DMS 273 treated with DMSO at 0.1 percent for 48 hours (cell line): ENCODE results near the gene ZFYVE21.

Experiments
- DNase-seq: peaks from one replicate; lab custom pipeline; 2025; lab: John Stamatoyannopoulos, UW

The ZFYVE21 gene

GRCh38 chr14:103737432-103738045 lies 21.9 kb downstream of the ZFYVE21 start:
- no peak for DNase-seq

GRCh38 chr14:103738166-103738565 lies 22.6 kb downstream of the ZFYVE21 start:
- no peak for DNase-seq

- DNase-seq, result no peak
Observed at GRCh38 chr14:103738701-103739451, 23.3 kb downstream of the ZFYVE21 start.

- no peak for DNase-seq
Observed at GRCh38 chr14:103739466-103739792, 23.8 kb downstream of the ZFYVE21 start.

GRCh38 chr14:103739793-103740501 lies 24.3 kb downstream of the ZFYVE21 start:
- no peak for DNase-seq

GRCh38 chr14:103740991-103741689 lies 25.5 kb downstream of the ZFYVE21 start:
- no peak for DNase-seq

GRCh38 chr14:103741876-103742275 lies 26.3 kb downstream of the ZFYVE21 start:
- DNase-seq, result no peak

- no peak for DNase-seq
Observed at GRCh38 chr14:103742499-103743255, 27.1 kb downstream of the ZFYVE21 start.

- DNase-seq, result no peak
Observed at GRCh38 chr14:103743691-103744090, 28.1 kb downstream of the ZFYVE21 start.

GRCh38 chr14:103744621-103745395 lies 29.2 kb downstream of the ZFYVE21 start:
- DNase-seq, result no peak

- DNase-seq, result no peak
Observed at GRCh38 chr14:103745424-103745823, 29.8 kb downstream of the ZFYVE21 start.

- no peak for DNase-seq
Observed at GRCh38 chr14:103746701-103747100, 31.1 kb downstream of the ZFYVE21 start.

- no peak for DNase-seq
Observed at GRCh38 chr14:103748534-103748857, 32.9 kb downstream of the ZFYVE21 start.

GRCh38 chr14:103749452-103749851 lies 33.8 kb downstream of the ZFYVE21 start:
- no peak for DNase-seq

- DNase-seq, result no peak
Observed at GRCh38 chr14:103749860-103750259, 34.2 kb downstream of the ZFYVE21 start.

GRCh38 chr14:103753774-103754173 lies 38.2 kb downstream of the ZFYVE21 start:
- no peak for DNase-seq

GRCh38 chr14:103755060-103755459 lies 39.5 kb downstream of the ZFYVE21 start:
- DNase-seq, result no peak

GRCh38 chr14:103758059-103758776 lies 42.6 kb downstream of the ZFYVE21 start:
- DNase-seq, result no peak

- DNase-seq, result no peak
Observed at GRCh38 chr14:103762036-103762435, 46.4 kb downstream of the ZFYVE21 start.

- DNase-seq, result no peak
Observed at GRCh38 chr14:103762541-103762940, 46.9 kb downstream of the ZFYVE21 start.
